HepG2 (cell line): ENCODE data around the gene CLNS1A.

ENCODE experiments used
- ARNT ChIP-seq: fragments of 450-650 bp; IDR thresholded peaks from 2 replicates; pipeline ENCODE4 v1.6.1; 2017
- CTCF ChIP-seq: sonication (generic); formaldehyde crosslinking; IDR thresholded peaks from 2 replicates; pipeline ENCODE4 v1.5.0; 2020; ENCODE audit warnings: mild to moderate bottlenecking, missing genetic modification reagents, moderate library complexity
- E2F5 ChIP-seq: sonication (generic); formaldehyde crosslinking; conservative IDR thresholded peaks from 2 replicates; pipeline ENCODE4 v1.4.0; 2020; ENCODE audit warnings: missing genetic modification reagents
- FOXA1 ChIP-seq, 2 experiments: fragments of 450-650 bp in 1 of 2; sonication (generic) in 1 of 2; formaldehyde crosslinking in 1 of 2; IDR thresholded peaks; 2 replicates each; pipeline versions ENCODE4 v1.4.0 to v1.6.1; 2016 to 2020; ENCODE audit warnings: missing genetic modification reagents in 1 of 2
- HDAC2 ChIP-seq: sonication (generic); formaldehyde crosslinking; IDR thresholded peaks from 2 replicates; pipeline ENCODE4 v1.4.0; 2020; ENCODE audit warnings: missing genetic modification reagents
- KLF6 ChIP-seq: IDR thresholded peaks from 2 replicates; pipeline ENCODE4 v1.8.0; 2016; ENCODE audit warnings: missing biosample characterization, missing genetic modification reagents
- MED1 ChIP-seq: sonication (generic); formaldehyde crosslinking; IDR thresholded peaks from 2 replicates; pipeline ENCODE4 v1.4.0; 2020; ENCODE audit warnings: missing genetic modification reagents
- POLR2A ChIP-seq, 2 experiments: IDR thresholded peaks; 2 replicates each; pipeline ENCODE4 v1.6.1; 2011; ENCODE audit warnings: low read depth in 2 of 2, low read length in 2 of 2, mild to moderate bottlenecking in 1 of 2, moderate library complexity in 1 of 2; ENCODE audit not compliant: insufficient read depth in 1 of 2
- RAD51 ChIP-seq: fragments of 450-650 bp; IDR thresholded peaks from 2 replicates; pipeline ENCODE4 v1.6.1; 2016; ENCODE audit warnings: borderline replicate concordance
- SAFB2 ChIP-seq: sonication (generic); formaldehyde crosslinking; IDR thresholded peaks from 2 replicates; pipeline ENCODE4 v1.5.1; 2020; ENCODE audit warnings: missing genetic modification reagents, low read depth, mild to moderate bottlenecking, borderline replicate concordance
- TRAFD1 ChIP-seq: sonication (generic); formaldehyde crosslinking; IDR thresholded peaks from 2 replicates; pipeline ENCODE4 v1.5.1; 2020; ENCODE audit warnings: missing genetic modification reagents, mild to moderate bottlenecking, borderline replicate concordance
- ZBTB26 ChIP-seq: IDR thresholded peaks from 2 replicates; pipeline ENCODE4 v1.6.1; 2016; ENCODE audit warnings: missing compliant biosample characterization, missing genetic modification reagents, borderline replicate concordance
- ZFP1 ChIP-seq: IDR thresholded peaks from 2 replicates; pipeline ENCODE4 v1.6.1; 2016
- ZNF142 ChIP-seq: sonication (generic); formaldehyde crosslinking; IDR thresholded peaks from 2 replicates; pipeline ENCODE4 v1.4.0; 2020; ENCODE audit warnings: missing genetic modification reagents

- TF ChIP-seq SAFB2 (CRISPR knock-in tag) (no peak), ZNF142 (CRISPR knock-in tag) (no peak), ZFP1 (CRISPR knock-in tag) (no peak), KLF6 (CRISPR knock-in tag) (no peak), HDAC2 (CRISPR knock-in tag) (no peak), ZBTB26 (no peak), ARNT (no peak), MED1 (CRISPR knock-in tag) (no peak), POLR2A (IDR thresholded peaks at IDR 0.05; ENCODE audit: insufficient read depth in 1 of 2, low read depth in 2 of 2, low read length in 2 of 2) (no peak), CTCF (CRISPR knock-in tag) (no peak), FOXA1 (IDR thresholded peaks at IDR 0.05) (no peak), FOXA1 (CRISPR knock-in tag; IDR thresholded peaks at IDR 0.05) (no peak), RAD51 (no peak), E2F5 (CRISPR knock-in tag) (no peak), TRAFD1 (CRISPR knock-in tag) (no peak)
Measured at GRCh38 chr11:77665240-77665965, 27.8 kb upstream of the CLNS1A start.
